ENCODE measurements around the gene ZNF281.
"Not testable (repeated sequence)": the region's sequence is repeated elsewhere in the genome, so short reads cannot be mapped to it uniquely, and the experiment has no call there.

The ZNF281 gene

DNA sequence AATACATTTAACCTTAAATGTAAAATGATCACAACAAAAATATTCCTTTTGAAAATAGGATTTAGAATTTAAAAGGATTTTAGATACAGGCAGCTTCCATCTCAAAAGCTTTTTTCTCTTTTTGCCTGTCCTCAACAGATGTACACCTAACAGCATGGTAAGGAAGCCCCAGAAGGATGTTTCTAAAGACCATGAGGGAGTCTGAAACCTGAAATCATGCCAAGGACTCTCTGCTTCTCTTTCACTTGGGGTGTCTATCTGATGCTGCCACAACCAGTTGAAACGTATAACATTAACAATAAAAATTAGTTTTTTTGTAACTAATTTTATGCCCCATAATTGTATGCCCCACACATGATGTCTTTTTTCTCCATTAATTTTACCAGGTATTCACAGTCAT lies 5.4 kb upstream of the ZNF281 start:
- Mint-ChIP-seq H3K27me3 (no peaks in the 10 kb centered on the region), H3K27ac (no peak overlapping the region), H3K4me1 (peaks cover 14% of the 10 kb centered on the region), H3K9me3 (no peaks in the 10 kb centered on the region), H3K36me3 (ENCODE audit: low read depth) (peaks cover under 1% of the 10 kb centered on the region), H3K4me3 (no peak overlapping the region)
- no peak for DNase-seq
- no peak for ATAC-seq

GRCh38 chr1:200414657-200415056 lies 4.8 kb upstream of the ZNF281 start:
- Mint-ChIP-seq H3K4me3 (no peak overlapping the region), H3K4me1 (peaks cover 18% of the 10 kb centered on the region), H3K27ac (no peak overlapping the region), H3K36me3 (ENCODE audit: low read depth) (peaks cover 4% of the 10 kb centered on the region), H3K9me3 (no peaks in the 10 kb centered on the region), H3K27me3 (peaks cover 4% of the 10 kb centered on the region)
- DNase-seq (no peak), ATAC-seq (no peak)

- not testable (repeated sequence) for H3K27me3 Mint-ChIP-seq; ATAC-seq; H3K9me3 Mint-ChIP-seq; H3K4me3 Mint-ChIP-seq; H3K36me3 Mint-ChIP-seq (ENCODE audit: low read depth); H3K27ac Mint-ChIP-seq; DNase-seq
- H3K4me1 Mint-ChIP-seq = peaks cover 23% of the 10 kb centered on the region
Measured at GRCh38 chr1:200413766-200414165, 3.9 kb upstream of the ZNF281 start.

DNA sequence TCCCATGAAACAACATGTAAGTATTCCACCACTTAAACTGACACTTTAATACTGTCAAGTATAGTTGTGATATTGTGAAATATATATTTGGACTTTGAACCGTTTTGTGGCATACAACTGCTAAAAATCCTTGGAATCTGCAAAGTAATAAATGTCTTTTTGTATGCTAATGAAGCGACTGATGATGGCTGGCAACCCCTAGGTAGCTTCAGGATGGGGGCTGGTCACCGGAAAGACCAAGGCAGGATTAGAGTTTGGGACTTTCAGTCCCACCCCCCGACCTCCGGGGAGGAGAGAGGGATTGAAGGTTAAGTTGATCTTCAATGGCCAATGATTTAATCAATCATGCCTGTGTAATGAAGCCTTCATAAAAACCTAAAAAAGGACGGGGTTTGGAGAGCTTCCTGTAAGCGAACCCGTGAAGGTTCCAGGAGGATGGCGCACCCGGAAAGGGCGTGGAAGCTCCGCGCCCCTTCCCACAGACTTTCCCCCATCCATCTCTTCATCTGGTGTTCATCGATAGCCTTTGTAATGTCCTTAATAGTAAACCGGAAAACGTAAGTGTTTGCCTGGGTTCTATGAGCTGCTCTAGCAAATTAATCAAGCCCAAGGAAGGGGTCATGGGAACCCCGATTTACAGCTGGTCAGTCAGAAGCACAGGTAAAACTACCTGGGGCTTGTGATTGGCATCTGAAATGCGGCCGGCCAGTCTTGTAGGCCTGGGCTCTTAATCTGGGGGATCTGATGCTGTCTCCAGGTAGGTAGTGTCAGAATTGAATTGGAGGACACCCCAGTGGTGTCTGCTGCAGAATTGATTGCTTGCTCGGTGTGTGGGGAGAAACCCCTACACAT lies 1.8 kb upstream of the ZNF281 start:
- DNase-seq (no peak), ATAC-seq (no peak)
- Mint-ChIP-seq H3K27me3 (peaks cover 4% of the 10 kb centered on the region), H3K4me3 (no peak overlapping the region), H3K36me3 (ENCODE audit: low read depth) (peaks cover 29% of the 10 kb centered on the region), H3K27ac (no peak overlapping the region), H3K9me3 (no peaks in the 10 kb centered on the region), H3K4me1 (peaks cover 44% of the 10 kb centered on the region)

- H3K27ac Mint-ChIP-seq = peak overlapping the region; percentile 93
- peaks cover 51% of the 10 kb centered on the region for H3K4me1 Mint-ChIP-seq
- ATAC-seq = no peak
- peaks cover 4% of the 10 kb centered on the region for H3K27me3 Mint-ChIP-seq
- H3K4me3 Mint-ChIP-seq = peak overlapping the region; percentile 88
- H3K9me3 Mint-ChIP-seq = no peaks in the 10 kb centered on the region
- DNase-seq = no peak
- H3K36me3 Mint-ChIP-seq (ENCODE audit: low read depth) = peaks cover 40% of the 10 kb centered on the region
Measured at GRCh38 chr1:200410566-200410878, 686 bp upstream of the ZNF281 start.

GRCh38 chr1:200409203-200409760 lies 554 bp downstream of the ZNF281 start:
- peaks cover 58% of the 10 kb centered on the region for H3K4me1 Mint-ChIP-seq
- H3K4me3 Mint-ChIP-seq = peak overlapping the region; percentile 88
- H3K9me3 Mint-ChIP-seq = no peaks in the 10 kb centered on the region
- H3K36me3 Mint-ChIP-seq (ENCODE audit: low read depth) = peaks cover 48% of the 10 kb centered on the region
- peak overlapping the region; percentile 93 for H3K27ac Mint-ChIP-seq
- H3K27me3 Mint-ChIP-seq = peaks cover 4% of the 10 kb centered on the region
- peak; percentile 43 for DNase-seq
- peak; percentile 2 for ATAC-seq

GRCh38 chr1:200406161-200406797 lies 3.6 kb downstream of the ZNF281 start:
- Mint-ChIP-seq H3K4me3 (peak overlapping the region; percentile 16), H3K27me3 (peaks cover 4% of the 10 kb centered on the region), H3K4me1 (peaks cover 78% of the 10 kb centered on the region), H3K27ac (no peak overlapping the region), H3K9me3 (no peaks in the 10 kb centered on the region), H3K36me3 (ENCODE audit: low read depth) (peaks cover 68% of the 10 kb centered on the region)
- no peak for ATAC-seq
- no peak for DNase-seq

GRCh38 chr1:200405264-200405663 lies 4.6 kb downstream of the ZNF281 start:
- ATAC-seq (no peak), DNase-seq (no peak)
- Mint-ChIP-seq H3K27ac (no peak overlapping the region), H3K4me1 (peaks cover 74% of the 10 kb centered on the region), H3K4me3 (peak overlapping the region; percentile 16), H3K27me3 (peaks cover 4% of the 10 kb centered on the region), H3K36me3 (ENCODE audit: low read depth) (peaks cover 68% of the 10 kb centered on the region), H3K9me3 (no peaks in the 10 kb centered on the region)

DNA sequence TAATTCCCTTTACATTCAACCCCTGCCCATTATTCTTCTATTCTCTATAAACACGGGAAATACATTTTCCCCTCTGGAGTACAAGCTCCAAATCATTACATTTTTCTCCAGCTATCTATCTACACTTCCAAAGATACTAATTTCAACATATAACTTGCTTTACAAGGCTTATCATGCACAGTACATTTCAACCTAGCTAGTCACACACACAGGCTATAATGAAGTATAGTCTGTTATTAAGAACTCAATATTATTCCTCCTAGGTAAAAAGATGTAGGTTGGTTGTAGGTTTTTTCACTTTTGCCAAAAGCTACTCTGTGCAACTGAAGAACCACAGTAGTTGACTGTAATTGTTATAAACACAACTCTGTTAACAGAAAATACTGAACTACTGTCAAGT lies 8.1 kb downstream of the ZNF281 start:
- Mint-ChIP-seq H3K4me1 (peaks cover 56% of the 10 kb centered on the region), H3K4me3 (no peak overlapping the region), H3K27me3 (no peaks in the 10 kb centered on the region), H3K27ac (no peak overlapping the region), H3K9me3 (no peaks in the 10 kb centered on the region), H3K36me3 (ENCODE audit: low read depth) (peaks cover 45% of the 10 kb centered on the region)
- ATAC-seq = no peak
- DNase-seq = no peak

DNA sequence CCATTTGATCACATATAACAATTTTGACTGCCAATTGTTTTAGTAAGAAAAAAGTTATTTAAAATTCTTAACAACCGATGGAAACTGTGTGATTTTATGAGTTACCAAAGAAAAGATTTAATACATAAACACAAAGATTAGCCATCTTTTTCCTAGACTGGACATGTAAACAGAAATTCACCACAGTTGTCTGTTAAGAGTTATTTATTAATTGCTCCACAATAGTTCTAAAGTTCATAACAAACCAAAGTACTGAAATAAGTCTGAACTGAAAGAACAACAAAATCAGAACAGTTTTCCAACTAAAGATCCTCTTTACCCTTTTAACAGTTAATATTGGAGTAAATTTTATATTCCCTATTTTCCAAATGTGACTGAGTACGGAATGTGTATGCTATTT lies 8.6 kb downstream of the ZNF281 start:
- H3K4me1 Mint-ChIP-seq = peaks cover 51% of the 10 kb centered on the region
- DNase-seq (no peak), ATAC-seq (no peak)
- no peak overlapping the region for H3K4me3 Mint-ChIP-seq
- H3K27me3 Mint-ChIP-seq = no peaks in the 10 kb centered on the region
- peaks cover 41% of the 10 kb centered on the region for H3K36me3 Mint-ChIP-seq (ENCODE audit: low read depth)
- H3K27ac Mint-ChIP-seq = no peak overlapping the region
- no peaks in the 10 kb centered on the region for H3K9me3 Mint-ChIP-seq

DNA sequence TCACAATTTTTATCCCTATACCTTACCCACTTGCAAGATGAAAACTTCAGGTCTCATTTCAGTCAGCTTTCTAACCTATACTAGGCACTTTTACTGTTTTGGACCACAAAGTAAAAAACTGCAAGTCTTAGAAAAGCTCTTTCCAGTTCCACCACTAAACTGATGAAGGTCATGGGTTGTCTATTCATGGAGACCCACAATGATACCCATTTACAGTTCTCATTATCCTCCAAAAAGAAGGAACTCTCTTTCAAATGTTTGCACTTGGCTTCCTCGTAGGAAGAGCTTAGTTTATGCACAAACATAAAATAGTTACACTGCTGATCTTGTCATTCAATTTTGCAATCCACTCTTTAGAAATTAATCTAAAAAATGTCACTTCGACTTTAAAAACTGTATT lies 9.3 kb downstream of the ZNF281 start:
- DNase-seq = no peak
- no peak overlapping the region for H3K27ac Mint-ChIP-seq
- H3K27me3 Mint-ChIP-seq = no peaks in the 10 kb centered on the region
- H3K4me3 Mint-ChIP-seq = no peak overlapping the region
- H3K4me1 Mint-ChIP-seq = peaks cover 44% of the 10 kb centered on the region
- ATAC-seq = no peak
- no peaks in the 10 kb centered on the region for H3K9me3 Mint-ChIP-seq
- peaks cover 34% of the 10 kb centered on the region for H3K36me3 Mint-ChIP-seq (ENCODE audit: low read depth)

DNA sequence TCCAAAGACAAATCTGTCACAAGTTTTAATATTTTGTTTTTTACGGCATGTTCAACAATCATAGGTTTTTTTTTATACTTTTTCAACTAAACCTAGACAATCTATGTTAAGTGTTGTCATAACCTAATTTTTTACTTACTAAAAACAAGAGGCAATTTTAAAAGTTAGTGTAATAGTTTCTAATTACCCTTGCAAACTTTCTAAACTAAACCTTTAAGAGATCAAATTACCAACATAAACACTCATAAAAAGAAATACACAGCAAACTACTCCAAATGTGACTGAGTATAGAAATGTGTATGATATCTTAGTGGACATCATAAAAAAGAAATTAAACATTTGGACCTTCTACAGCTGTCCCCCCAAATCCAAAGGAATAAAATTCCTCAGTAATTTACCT lies 10.0 kb downstream of the ZNF281 start:
- H3K9me3 Mint-ChIP-seq = no peaks in the 10 kb centered on the region
- DNase-seq = no peak
- H3K27me3 Mint-ChIP-seq = no peaks in the 10 kb centered on the region
- H3K4me1 Mint-ChIP-seq = peaks cover 39% of the 10 kb centered on the region
- H3K4me3 Mint-ChIP-seq = no peak overlapping the region
- peaks cover 28% of the 10 kb centered on the region for H3K36me3 Mint-ChIP-seq (ENCODE audit: low read depth)
- H3K27ac Mint-ChIP-seq = no peak overlapping the region
- no peak for ATAC-seq

- Mint-ChIP-seq H3K27ac (no peak overlapping the region), H3K27me3 (no peaks in the 10 kb centered on the region), H3K4me3 (no peak overlapping the region), H3K4me1 (peaks cover 29% of the 10 kb centered on the region), H3K9me3 (no peaks in the 10 kb centered on the region), H3K36me3 (ENCODE audit: low read depth) (peaks cover 19% of the 10 kb centered on the region)
- ATAC-seq (no peak), DNase-seq (no peak)
Measured at GRCh38 chr1:200398373-200398772, 11.5 kb downstream of the ZNF281 start.

DNA sequence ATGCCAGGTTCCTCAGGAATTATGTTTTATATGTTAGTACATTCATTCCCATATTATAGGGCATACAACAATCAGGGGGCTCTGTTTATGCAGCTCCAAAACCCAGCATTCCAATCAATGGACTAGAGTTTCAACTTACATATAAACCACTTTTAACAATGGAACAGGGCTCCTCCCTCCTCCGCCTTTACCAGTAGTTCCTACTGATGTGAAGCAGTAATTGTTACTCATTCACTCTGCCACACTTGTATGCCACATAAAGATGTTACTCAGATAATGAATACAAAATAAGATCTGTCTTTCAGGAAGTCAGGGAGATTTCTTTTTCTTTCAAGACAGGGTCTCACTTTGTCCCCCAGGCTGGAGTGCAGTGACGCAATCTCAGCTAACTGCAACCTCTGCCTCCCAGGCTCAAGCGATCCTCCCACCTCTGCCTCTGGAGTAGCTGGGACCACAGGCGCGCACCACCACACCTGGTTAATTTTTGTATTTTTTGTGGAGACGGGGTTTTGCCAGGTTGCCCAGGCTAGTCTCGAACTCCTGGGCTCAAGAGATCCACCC lies 17.1 kb downstream of the ZNF281 start:
- no peak overlapping the region for H3K27ac Mint-ChIP-seq
- no peak for ATAC-seq
- no peak overlapping the region for H3K4me3 Mint-ChIP-seq

DNA sequence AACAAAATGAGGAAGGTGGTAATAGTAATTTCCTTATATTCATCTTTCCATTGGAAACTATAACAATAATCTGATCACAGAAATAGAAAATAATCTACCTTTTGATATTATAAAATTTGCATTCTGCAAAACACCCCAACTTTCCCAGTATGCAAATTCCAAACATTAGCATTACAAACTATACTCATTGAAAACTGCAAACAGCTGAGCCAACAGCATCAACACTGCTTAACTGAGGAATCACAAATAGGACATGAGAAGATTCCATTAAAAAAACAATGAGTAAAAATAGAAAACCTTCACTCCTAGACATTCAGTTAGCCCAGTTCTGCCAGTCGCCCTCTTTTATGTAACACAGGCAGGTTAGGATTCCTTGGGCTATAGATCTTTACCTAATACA lies 18.1 kb downstream of the ZNF281 start:
- H3K4me1 Mint-ChIP-seq = no peaks in the 10 kb centered on the region
- H3K27me3 Mint-ChIP-seq = no peaks in the 10 kb centered on the region
- no peak overlapping the region for H3K4me3 Mint-ChIP-seq
- H3K27ac Mint-ChIP-seq = no peak overlapping the region
- ATAC-seq = no peak
- H3K36me3 Mint-ChIP-seq (ENCODE audit: low read depth) = no peaks in the 10 kb centered on the region
- no peak for DNase-seq
- H3K9me3 Mint-ChIP-seq = no peaks in the 10 kb centered on the region

More for the DNA sequence above, 17.1 kb downstream of the ZNF281 start:
- H3K27me3 Mint-ChIP-seq = no peaks in the 10 kb centered on the region
- DNase-seq = no peak
- H3K36me3 Mint-ChIP-seq (ENCODE audit: low read depth) = peaks cover 2% of the 10 kb centered on the region
- no peaks in the 10 kb centered on the region for H3K9me3 Mint-ChIP-seq
- no peaks in the 10 kb centered on the region for H3K4me1 Mint-ChIP-seq

Measured in activated naive CD8-positive, alpha-beta T cell treated with anti-CD3 and anti-CD28 coated beads, Interleukin-2, amount 50 U/mL, for 24 hours (primary cell).